ENCODE results near the gene PXT1. TPM values are rescaled to one million over a fixed set of nuclear protein-coding genes. Genes with fewer than 3 reads are reported as not detected.

Gene PXT1
- total and polyA plus RNA-seq, 7 experiments from 2014 or later: 0.15 to 0.64 (median 0.32) TPM; not detected in 2

DNA sequence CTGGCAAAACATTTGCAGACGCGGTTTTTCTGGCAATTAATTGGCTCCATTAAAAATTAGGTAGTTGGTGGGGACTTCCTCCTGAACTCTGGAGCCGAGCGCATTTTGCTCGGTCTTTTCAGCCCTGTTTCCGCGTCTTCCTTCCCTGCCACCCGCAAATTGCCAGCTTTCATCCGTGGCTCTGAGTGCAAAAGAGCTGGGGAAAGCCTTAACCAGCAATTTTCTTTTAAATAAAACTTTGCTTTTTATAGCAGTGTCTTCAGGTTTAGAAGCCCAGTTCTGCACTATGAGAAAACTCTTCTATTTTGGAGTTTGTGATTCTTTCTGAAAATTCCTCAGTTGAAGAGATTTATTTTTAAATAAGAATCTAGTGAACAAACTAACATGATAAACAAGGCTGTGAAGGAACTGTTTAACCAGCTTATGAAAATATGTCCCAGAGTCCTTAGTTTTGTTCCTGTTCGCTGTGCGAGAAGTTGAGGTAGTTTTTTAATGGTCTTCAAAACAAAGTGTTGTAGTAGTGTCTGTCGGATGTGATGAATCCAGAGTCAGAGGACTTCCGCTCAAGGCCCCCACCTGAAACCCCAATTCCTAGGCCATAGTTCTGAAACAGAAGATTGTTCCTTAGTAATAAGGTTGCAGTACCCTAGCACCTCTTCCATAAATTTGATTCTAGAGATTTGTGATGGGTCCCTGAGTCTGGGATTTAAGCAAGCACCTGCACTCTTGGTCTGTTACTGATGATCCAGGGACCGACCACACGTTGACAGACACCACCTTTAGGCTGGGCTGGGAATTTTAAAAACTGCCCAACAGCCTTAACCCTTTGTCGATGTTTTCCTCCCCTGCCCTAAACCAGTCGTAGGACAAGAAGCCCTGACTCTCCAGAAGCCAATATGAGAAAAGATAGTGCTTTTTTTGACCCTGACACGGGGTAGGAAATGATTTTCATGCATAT, 1.1 kb upstream of the PXT1 start:
- Histone ChIP-seq H3K9me3 (ENCODE audit: control insufficient read depth in 2 of 3, low read length in 3 of 3) (no peaks in the 10 kb centered on the region), H3K36me3 (ENCODE audit: control insufficient read depth in 2 of 3, insufficient read depth in 3 of 3, low read length in 3 of 3) (peaks cover 0 to 6% (median 0%) of the 10 kb centered on the region in 3 experiments), H3K4me3 (ENCODE audit: low read length) (peak overlapping the region; percentile 69), H3K27me3 (ENCODE audit: control insufficient read depth in 2 of 2, insufficient read depth in 2 of 2, low read length in 2 of 2) (no peaks in the 10 kb centered on the region), H3K27ac (ENCODE audit: low read depth, low read length) (peak overlapping the region; percentile 97), H3K4me1 (ENCODE audit: control insufficient read depth in 2 of 2, insufficient read depth in 2 of 2, low read length in 2 of 2) (peaks cover 20 to 31% of the 10 kb centered on the region in 2 donors)
- H3K36me3 Mint-ChIP-seq: peaks cover 0 to 17% (median 11%) of the 10 kb centered on the region in 5 donors
- H3K9me3 Mint-ChIP-seq: peaks cover 0 to 4% (median 0%) of the 10 kb centered on the region in 11 donors
- H3K4me3 Mint-ChIP-seq: peak overlapping the region; percentile 85 to 99 (median 96)
- H3K4me1 Mint-ChIP-seq: peaks cover 28 to 64% (median 54%) of the 10 kb centered on the region in 7 donors
- ATAC-seq: no peak
- intact Hi-C loops (cut with micrococcal nuclease): loop anchor here (1.0 to 10.0 kb wide), 9 partner anchors 20 to 1071 kb away; partner anchors contain the start of genes STK38 (in 2 of the 2) and BRPF3 (in 1 of the 2)
- no peaks in the 10 kb centered on the region for H3K27me3 Mint-ChIP-seq
- CTCF ChIA-PET: interaction anchor here (0.7 to 2.6 kb wide), 3 partner anchors 21 to 733 kb away, joined by 3 to 10 read pairs (median 3); no protein-coding TSS in a partner anchor
- peak in 7 of 9 donors; percentile 16 to 34 (median 23) for DNase-seq
- peak overlapping the region; percentile 92 to 97 (median 96) for H3K27ac Mint-ChIP-seq
- POLR2A ChIA-PET: interaction anchor here (0.5 to 2.8 kb wide), 17 partner anchors 10 to 160 kb away, joined by 3 to 18 read pairs (median 3); partner anchors contain the start of genes SRSF3 and STK38

- peak overlapping the region; percentile 69 for H3K4me3 ChIP-seq (ENCODE audit: low read length)
- H3K36me3 ChIP-seq (ENCODE audit: control insufficient read depth in 2 of 3, insufficient read depth in 3 of 3, low read length in 3 of 3): peaks cover 0 to 6% (median 0%) of the 10 kb centered on the region in 3 experiments
- intact Hi-C loops (cut with micrococcal nuclease): loop anchor here (1.0 to 10.0 kb wide), 9 partner anchors 19 to 1073 kb away; partner anchors contain the start of genes SRSF3 (in 2 of the 2), BRPF3 (in 1 of the 2) and STK38 (in 1 of the 2)
- H3K27me3 Mint-ChIP-seq: no peaks in the 10 kb centered on the region
- H3K9me3 ChIP-seq (ENCODE audit: control insufficient read depth in 2 of 3, low read length in 3 of 3): no peaks in the 10 kb centered on the region
- ATAC-seq (no peak), DNase-seq (no peak)
- H3K36me3 Mint-ChIP-seq: peaks cover 0 to 9% (median 0%) of the 10 kb centered on the region in 5 donors
- H3K27ac ChIP-seq (ENCODE audit: low read depth, low read length): peak overlapping the region; percentile 97
- H3K27me3 ChIP-seq (ENCODE audit: control insufficient read depth in 2 of 2, insufficient read depth in 2 of 2, low read length in 2 of 2): no peaks in the 10 kb centered on the region
- H3K9me3 Mint-ChIP-seq: no peaks in the 10 kb centered on the region
- POLR2A ChIA-PET: interaction anchor here (0.9 to 1.6 kb wide), 3 partner anchors 102 to 414 kb away, joined by 3 to 6 read pairs (median 5); no protein-coding TSS in a partner anchor
- H3K27ac Mint-ChIP-seq: peak overlapping the region; percentile 92 to 99 (median 97)
- H3K4me1 ChIP-seq (ENCODE audit: control insufficient read depth in 2 of 2, insufficient read depth in 2 of 2, low read length in 2 of 2): peaks cover 20 to 31% of the 10 kb centered on the region in 2 donors
- H3K4me1 Mint-ChIP-seq: peaks cover 28 to 50% (median 49%) of the 10 kb centered on the region in 7 donors
- CTCF ChIA-PET: no interaction called here
- H3K4me3 Mint-ChIP-seq: peak overlapping the region; percentile 85 to 99 (median 96)
Observed at GRCh38 chr6:36442103-36442670, 467 bp downstream of the PXT1 start.

DNA sequence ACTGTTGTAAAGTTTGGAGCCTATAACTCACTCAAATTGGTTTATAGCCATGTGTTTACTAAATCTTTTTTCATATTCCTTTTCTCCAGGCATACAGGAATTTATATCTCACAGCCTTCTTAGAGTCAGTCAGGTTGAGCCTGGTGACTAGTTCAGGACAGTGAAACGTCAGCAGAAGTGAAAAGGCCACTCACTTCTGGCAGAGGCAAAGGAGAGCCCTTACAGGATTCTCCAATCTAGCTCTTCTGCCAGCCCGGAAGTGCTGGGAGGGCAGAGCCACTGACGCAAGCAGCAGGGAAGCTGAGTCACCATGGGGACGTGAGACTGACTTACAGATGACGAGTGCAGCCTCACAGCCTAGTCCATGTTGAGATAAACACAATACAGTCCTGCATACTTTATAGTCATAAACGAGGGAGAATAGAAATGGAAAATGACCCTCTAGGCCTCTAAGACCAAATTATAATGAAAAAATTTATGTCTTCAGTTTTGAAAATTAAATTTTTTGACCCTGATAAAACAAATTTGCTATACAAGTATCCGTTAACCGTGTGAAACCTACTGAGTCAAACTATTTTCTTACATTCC, 1.3 kb downstream of the PXT1 start:
- Mint-ChIP-seq H3K4me3 (peak overlapping the region; percentile 51 to 85 (median 67)), H3K36me3 (peaks cover 0 to 9% (median 0%) of the 10 kb centered on the region in 5 donors), H3K4me1 (peaks cover 28 to 45% (median 41%) of the 10 kb centered on the region in 7 donors), H3K9me3 (no peaks in the 10 kb centered on the region), H3K27me3 (no peaks in the 10 kb centered on the region), H3K27ac (peak overlapping the region; percentile 84 to 95 (median 91))
- Histone ChIP-seq H3K4me3 (ENCODE audit: low read length) (no peak overlapping the region), H3K4me1 (ENCODE audit: control insufficient read depth in 2 of 2, insufficient read depth in 2 of 2, low read length in 2 of 2) (peaks cover 20 to 31% of the 10 kb centered on the region in 2 donors), H3K36me3 (ENCODE audit: control insufficient read depth in 2 of 3, insufficient read depth in 3 of 3, low read length in 3 of 3) (peaks cover 0 to 6% (median 0%) of the 10 kb centered on the region in 3 experiments), H3K27ac (ENCODE audit: low read depth, low read length) (peak overlapping the region; percentile 97), H3K27me3 (ENCODE audit: control insufficient read depth in 2 of 2, insufficient read depth in 2 of 2, low read length in 2 of 2) (no peaks in the 10 kb centered on the region), H3K9me3 (ENCODE audit: control insufficient read depth in 2 of 3, low read length in 3 of 3) (no peaks in the 10 kb centered on the region)
- CTCF ChIA-PET: no interaction called here
- POLR2A ChIA-PET: interaction anchor here (0.9 to 1.6 kb wide), 3 partner anchors 103 to 413 kb away, joined by 3 to 6 read pairs (median 5); no protein-coding TSS in a partner anchor
- DNase-seq (peak; percentile 41 to 86 (median 64)), ATAC-seq (peak; percentile 80)
- intact Hi-C loops (cut with micrococcal nuclease): loop anchor here in 1 of 2 donors (5.0 to 10.0 kb wide), 4 partner anchors 36 to 1073 kb away; partner anchors contain the start of gene BRPF3

DNA sequence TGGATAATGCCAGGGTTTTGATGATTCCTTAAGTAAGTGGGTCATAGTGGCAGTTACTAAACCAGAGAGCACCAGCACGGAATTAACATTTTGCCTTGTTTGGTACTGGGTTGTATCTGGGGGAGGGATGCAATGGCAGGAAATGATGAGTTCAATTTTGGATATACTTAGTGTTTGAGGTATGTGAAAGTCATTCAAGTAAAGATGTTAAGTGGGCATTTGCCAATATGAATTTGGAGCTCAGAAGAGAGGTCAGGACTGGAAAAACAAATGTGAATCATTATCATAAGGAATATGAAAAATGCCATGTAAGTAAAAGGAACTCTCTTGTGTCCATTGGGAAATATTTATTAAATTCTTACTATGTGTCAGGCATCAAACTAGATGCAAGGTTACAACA, 6.2 kb downstream of the PXT1 start:
- ChIA-PET CTCF (no interaction called here), POLR2A (no interaction called here)
- ATAC-seq (no peak), DNase-seq (no peak)
- H3K36me3 ChIP-seq (ENCODE audit: control insufficient read depth in 2 of 3, insufficient read depth in 3 of 3, low read length in 3 of 3): no peaks in the 10 kb centered on the region
- H3K4me3 Mint-ChIP-seq: no peak overlapping the region
- H3K27me3 ChIP-seq (ENCODE audit: control insufficient read depth in 2 of 2, insufficient read depth in 2 of 2, low read length in 2 of 2): no peaks in the 10 kb centered on the region
- H3K36me3 Mint-ChIP-seq: no peaks in the 10 kb centered on the region
- no peak overlapping the region for H3K27ac ChIP-seq (ENCODE audit: low read depth, low read length)
- H3K4me3 ChIP-seq (ENCODE audit: low read length): no peak overlapping the region
- H3K4me1 Mint-ChIP-seq: peaks cover 4 to 21% (median 5%) of the 10 kb centered on the region in 7 donors
- intact Hi-C loops (cut with micrococcal nuclease): no loop called here
- H3K9me3 ChIP-seq (ENCODE audit: control insufficient read depth in 2 of 3, low read length in 3 of 3): no peaks in the 10 kb centered on the region
- H3K9me3 Mint-ChIP-seq: peaks cover 0 to 2% (median 0%) of the 10 kb centered on the region in 11 donors
- peaks cover 0 to 3% (median 0%) of the 10 kb centered on the region in 5 donors for H3K27me3 Mint-ChIP-seq
- peaks cover 4 to 10% of the 10 kb centered on the region in 2 donors for H3K4me1 ChIP-seq (ENCODE audit: control insufficient read depth in 2 of 2, insufficient read depth in 2 of 2, low read length in 2 of 2)
- H3K27ac Mint-ChIP-seq: no peak overlapping the region

DNA sequence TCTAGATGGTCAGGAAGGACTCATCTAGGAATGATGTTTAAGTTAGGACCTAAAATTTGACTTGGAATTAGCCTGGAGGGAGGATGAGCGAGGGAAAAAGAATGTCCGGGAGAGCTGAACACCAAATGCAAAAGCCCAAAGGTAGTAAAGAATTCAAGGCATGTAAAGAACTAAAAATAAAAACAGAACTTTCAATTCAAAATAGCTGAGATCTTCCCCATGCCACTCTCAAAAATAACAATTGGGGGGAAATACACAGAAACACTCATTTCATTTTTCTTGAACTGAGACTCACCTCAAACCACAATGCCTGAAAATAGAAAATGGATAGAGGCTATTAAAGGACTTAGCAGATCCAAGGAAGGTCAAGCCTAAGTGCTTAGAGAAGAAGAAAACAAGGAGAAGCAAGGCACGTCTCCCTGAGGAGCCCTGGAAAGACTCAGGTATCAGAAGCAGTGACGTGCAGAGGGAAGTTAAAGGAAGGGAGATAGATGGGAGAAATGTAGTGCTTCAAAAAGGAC, 10.4 kb downstream of the PXT1 start:
- no peaks in the 10 kb centered on the region for H3K27me3 ChIP-seq (ENCODE audit: control insufficient read depth in 2 of 2, insufficient read depth in 2 of 2, low read length in 2 of 2)
- ChIA-PET CTCF (no interaction called here), POLR2A (no interaction called here)
- no peak overlapping the region for H3K27ac ChIP-seq (ENCODE audit: low read depth, low read length)
- H3K4me1 ChIP-seq (ENCODE audit: control insufficient read depth in 2 of 2, insufficient read depth in 2 of 2, low read length in 2 of 2): no peaks in the 10 kb centered on the region
- no peaks in the 10 kb centered on the region for H3K9me3 ChIP-seq (ENCODE audit: control insufficient read depth in 2 of 3, low read length in 3 of 3)
- H3K27ac Mint-ChIP-seq: no peak overlapping the region
- ATAC-seq (no peak), DNase-seq (no peak)
- intact Hi-C loops (cut with micrococcal nuclease): no loop called here
- H3K36me3 Mint-ChIP-seq: no peaks in the 10 kb centered on the region
- no peak overlapping the region for H3K4me3 ChIP-seq (ENCODE audit: low read length)
- H3K9me3 Mint-ChIP-seq: peaks cover 0 to 2% (median 0%) of the 10 kb centered on the region in 11 donors
- H3K36me3 ChIP-seq (ENCODE audit: control insufficient read depth in 2 of 3, insufficient read depth in 3 of 3, low read length in 3 of 3): no peaks in the 10 kb centered on the region
- peaks cover 0 to 3% (median 0%) of the 10 kb centered on the region in 5 donors for H3K27me3 Mint-ChIP-seq
- peaks cover 0 to 9% (median 0%) of the 10 kb centered on the region in 7 donors for H3K4me1 Mint-ChIP-seq
- no peak overlapping the region for H3K4me3 Mint-ChIP-seq

GRCh38 chr6:36431197-36431596, 11.5 kb downstream of the PXT1 start:
- ChIA-PET POLR2A (no interaction called here), CTCF (interaction anchor here (1.9 kb wide), 1 partner anchor 148 kb away, joined by 4 read pairs; no protein-coding TSS in a partner anchor)
- intact Hi-C loops (cut with micrococcal nuclease): no loop called here
- ATAC-seq (no peak), DNase-seq (no peak)
- no peak overlapping the region for H3K27ac Mint-ChIP-seq
- no peaks in the 10 kb centered on the region for H3K4me1 ChIP-seq (ENCODE audit: control insufficient read depth in 2 of 2, insufficient read depth in 2 of 2, low read length in 2 of 2)
- H3K36me3 ChIP-seq (ENCODE audit: control insufficient read depth in 2 of 3, insufficient read depth in 3 of 3, low read length in 3 of 3): no peaks in the 10 kb centered on the region
- H3K9me3 Mint-ChIP-seq: peaks cover 0 to 2% (median 0%) of the 10 kb centered on the region in 11 donors
- no peak overlapping the region for H3K4me3 Mint-ChIP-seq
- H3K9me3 ChIP-seq (ENCODE audit: control insufficient read depth in 2 of 3, low read length in 3 of 3): no peaks in the 10 kb centered on the region
- no peaks in the 10 kb centered on the region for H3K36me3 Mint-ChIP-seq
- no peak overlapping the region for H3K27ac ChIP-seq (ENCODE audit: low read depth, low read length)
- no peaks in the 10 kb centered on the region for H3K27me3 ChIP-seq (ENCODE audit: control insufficient read depth in 2 of 2, insufficient read depth in 2 of 2, low read length in 2 of 2)
- no peak overlapping the region for H3K4me3 ChIP-seq (ENCODE audit: low read length)
- H3K4me1 Mint-ChIP-seq: peaks cover 0 to 5% (median 0%) of the 10 kb centered on the region in 7 donors
- peaks cover 0 to 1% (median 0%) of the 10 kb centered on the region in 5 donors for H3K27me3 Mint-ChIP-seq
